GM18907 (cell line): ENCODE data around the gene LIAS.

Source experiments
- ATAC-seq: cut with Tn5 transposase; IDR thresholded peaks from one replicate; pipeline ENCODE4 v1.9.1; 2021; ENCODE audit warnings: mild to moderate bottlenecking, moderate library complexity; ENCODE audit not compliant: unreplicated experiment

Gene LIAS

GRCh38 chr4:39527296-39528060, 68.6 kb downstream of the LIAS start, which contains the start of gene UGDH:
Gene UGDH (minus strand): TSS chr4:39527439. CDS start chr4:39521512, 5,927 bp downstream.
- peak; percentile 98 for ATAC-seq

GRCh38 chr4:39528061-39528465, 69.2 kb downstream of the LIAS start:
- ATAC-seq, result no peak
